ENCODE results near the gene PDIA4. TPM values are rescaled to one million over a fixed set of nuclear protein-coding genes. Genes with fewer than 3 reads are reported as not detected.

The PDIA4 gene
- total and polyA plus RNA-seq, 2 donors from 2014 or later: 69.9 to 159 TPM

DNA sequence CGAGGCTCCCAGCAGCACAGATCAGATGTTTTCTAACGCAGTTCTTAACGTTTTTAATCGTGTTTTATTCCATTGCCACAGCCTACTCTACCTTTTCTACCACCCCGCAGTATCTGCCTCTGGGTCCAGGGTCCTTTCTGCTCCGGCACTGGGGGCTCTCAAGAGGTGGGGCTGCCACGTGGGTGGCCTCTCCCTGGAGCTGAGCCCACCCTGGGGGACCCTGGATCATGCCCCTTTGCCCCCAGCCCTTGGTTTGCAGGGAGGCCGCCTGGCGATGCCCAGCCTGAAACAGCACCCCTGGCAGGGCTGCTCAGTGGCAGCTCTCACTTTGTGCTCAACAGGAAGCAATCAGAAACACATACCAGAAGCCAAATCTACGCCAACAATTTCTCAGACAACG is 25.3 kb downstream of the PDIA4 start:
- H3K4me3 ChIP-seq (ENCODE audit: low read length in 3 of 3): no peak overlapping the region
- TF ChIP-seq, protein P1, sequence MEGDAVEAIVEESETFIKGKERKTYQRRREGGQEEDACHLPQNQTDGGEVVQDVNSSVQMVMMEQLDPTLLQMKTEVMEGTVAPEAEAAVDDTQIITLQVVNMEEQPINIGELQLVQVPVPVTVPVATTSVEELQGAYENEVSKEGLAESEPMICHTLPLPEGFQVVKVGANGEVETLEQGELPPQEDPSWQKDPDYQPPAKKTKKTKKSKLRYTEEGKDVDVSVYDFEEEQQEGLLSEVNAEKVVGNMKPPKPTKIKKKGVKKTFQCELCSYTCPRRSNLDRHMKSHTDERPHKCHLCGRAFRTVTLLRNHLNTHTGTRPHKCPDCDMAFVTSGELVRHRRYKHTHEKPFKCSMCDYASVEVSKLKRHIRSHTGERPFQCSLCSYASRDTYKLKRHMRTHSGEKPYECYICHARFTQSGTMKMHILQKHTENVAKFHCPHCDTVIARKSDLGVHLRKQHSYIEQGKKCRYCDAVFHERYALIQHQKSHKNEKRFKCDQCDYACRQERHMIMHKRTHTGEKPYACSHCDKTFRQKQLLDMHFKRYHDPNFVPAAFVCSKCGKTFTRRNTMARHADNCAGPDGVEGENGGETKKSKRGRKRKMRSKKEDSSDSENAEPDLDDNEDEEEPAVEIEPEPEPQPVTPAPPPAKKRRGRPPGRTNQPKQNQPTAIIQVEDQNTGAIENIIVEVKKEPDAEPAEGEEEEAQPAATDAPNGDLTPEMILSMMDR (IDR thresholded peaks at IDR 0.05; ENCODE audit: borderline replicate concordance, extremely low read depth, insufficient read depth): no peak
- no peaks in the 10 kb centered on the region for H3K27me3 ChIP-seq (ENCODE audit: control insufficient read depth, insufficient read depth, low read length)
- FAIRE-seq (no peak), DNase-seq (no peak)
- H3K9me3 ChIP-seq (ENCODE audit: control insufficient read depth in 2 of 3, insufficient read depth in 1 of 3, low read length in 3 of 3): no peaks in the 10 kb centered on the region
- no peak overlapping the region for H3K27ac ChIP-seq (ENCODE audit: low read depth in 2 of 2, low read length in 2 of 2)
- H3K9ac ChIP-seq (ENCODE audit: low read length in 3 of 3): no peak overlapping the region
- no peaks in the 10 kb centered on the region for H3K4me1 ChIP-seq (ENCODE audit: control insufficient read depth in 2 of 3, insufficient read depth in 2 of 3, low read depth in 1 of 3, low read length in 3 of 3)
- H3K36me3 ChIP-seq (ENCODE audit: control insufficient read depth in 2 of 3, insufficient read depth in 3 of 3, low read length in 3 of 3): peaks cover 0 to 23% (median 12%) of the 10 kb centered on the region in 3 donors
- intact Hi-C loops (cut with DNase I): no loop called here

DNA sequence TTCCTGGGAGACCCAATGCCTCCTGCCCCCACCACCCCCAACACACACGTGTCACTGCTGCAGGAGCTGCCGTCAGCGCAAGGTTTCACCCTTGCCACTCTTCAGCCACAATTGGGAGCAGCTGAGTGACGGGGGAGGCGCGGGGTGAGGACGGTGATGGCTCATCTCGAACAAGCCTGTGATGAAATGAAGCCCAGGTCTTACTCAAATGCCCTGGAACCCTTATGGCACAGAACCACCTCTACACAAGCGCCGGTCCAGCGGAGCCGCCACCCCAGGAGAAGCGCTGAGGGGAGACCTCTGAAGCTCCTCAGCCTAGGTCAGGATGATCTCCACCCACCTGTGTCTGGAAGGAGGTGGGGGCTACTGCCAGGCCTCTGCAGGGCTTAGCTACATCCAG is 25.7 kb downstream of the PDIA4 start:
- TF ChIP-seq, protein P1 (IDR thresholded peaks at IDR 0.05; ENCODE audit: borderline replicate concordance, extremely low read depth, insufficient read depth): no peak
- intact Hi-C loops (cut with DNase I): no loop called here
- DNase-seq (no peak), FAIRE-seq (no peak)
- H3K36me3 ChIP-seq (ENCODE audit: control insufficient read depth in 2 of 3, insufficient read depth in 3 of 3, low read length in 3 of 3): peaks cover 0 to 19% (median 11%) of the 10 kb centered on the region in 3 donors
- H3K4me1 ChIP-seq (ENCODE audit: control insufficient read depth in 2 of 3, insufficient read depth in 2 of 3, low read depth in 1 of 3, low read length in 3 of 3): no peaks in the 10 kb centered on the region
- no peak overlapping the region for H3K27ac ChIP-seq (ENCODE audit: low read depth in 2 of 2, low read length in 2 of 2)
- no peak overlapping the region for H3K9ac ChIP-seq (ENCODE audit: low read length in 3 of 3)
- no peaks in the 10 kb centered on the region for H3K9me3 ChIP-seq (ENCODE audit: control insufficient read depth in 2 of 3, insufficient read depth in 1 of 3, low read length in 3 of 3)
- H3K27me3 ChIP-seq (ENCODE audit: control insufficient read depth, insufficient read depth, low read length): no peaks in the 10 kb centered on the region
- H3K4me3 ChIP-seq (ENCODE audit: low read length in 3 of 3): no peak overlapping the region

DNA sequence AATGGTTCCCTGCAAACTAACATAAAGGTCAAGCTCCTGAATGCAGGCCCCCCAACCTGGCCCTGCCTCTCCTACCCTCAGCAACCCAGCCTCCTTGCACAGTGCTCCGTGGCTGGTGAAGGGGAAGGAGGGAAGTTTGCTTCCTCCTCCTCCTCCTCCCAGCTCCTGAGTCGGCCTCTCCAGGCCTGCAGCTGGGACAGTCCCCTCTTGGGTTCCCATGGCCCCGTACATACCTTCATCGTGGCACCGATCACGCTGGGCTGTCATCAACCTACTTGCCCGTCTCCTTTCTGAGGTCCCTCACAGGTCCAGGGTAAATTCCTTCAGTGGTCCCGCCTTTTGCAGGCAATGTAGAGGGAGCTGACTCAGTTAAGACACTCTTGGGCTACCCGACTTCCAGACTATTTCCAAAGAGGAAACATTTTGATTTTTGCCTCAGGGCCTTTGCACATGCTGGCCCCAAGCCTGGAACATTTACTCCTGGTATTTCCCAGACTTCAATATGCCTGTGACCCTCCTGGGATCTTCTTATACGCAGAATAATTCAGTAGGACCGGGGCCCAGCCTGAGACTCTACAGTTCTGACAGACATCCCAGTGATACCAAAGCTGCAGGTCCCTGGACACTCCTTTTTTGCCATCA is 26.8 kb downstream of the PDIA4 start:
- H3K9me3 ChIP-seq (ENCODE audit: control insufficient read depth in 2 of 3, insufficient read depth in 1 of 3, low read length in 3 of 3): no peaks in the 10 kb centered on the region
- peaks cover 0 to 16% (median 7%) of the 10 kb centered on the region in 3 donors for H3K36me3 ChIP-seq (ENCODE audit: control insufficient read depth in 2 of 3, insufficient read depth in 3 of 3, low read length in 3 of 3)
- intact Hi-C loops (cut with DNase I): no loop called here
- H3K9ac ChIP-seq (ENCODE audit: low read length in 3 of 3): no peak overlapping the region
- no peaks in the 10 kb centered on the region for H3K4me1 ChIP-seq (ENCODE audit: control insufficient read depth in 2 of 3, insufficient read depth in 2 of 3, low read depth in 1 of 3, low read length in 3 of 3)
- no peak overlapping the region for H3K4me3 ChIP-seq (ENCODE audit: low read length in 3 of 3)
- TF ChIP-seq, protein P1 (IDR thresholded peaks at IDR 0.05; ENCODE audit: borderline replicate concordance, extremely low read depth, insufficient read depth): no peak
- no peak overlapping the region for H3K27ac ChIP-seq (ENCODE audit: low read depth in 2 of 2, low read length in 2 of 2)
- H3K27me3 ChIP-seq (ENCODE audit: control insufficient read depth, insufficient read depth, low read length): no peaks in the 10 kb centered on the region
- no peak for FAIRE-seq
- DNase-seq: no peak

DNA sequence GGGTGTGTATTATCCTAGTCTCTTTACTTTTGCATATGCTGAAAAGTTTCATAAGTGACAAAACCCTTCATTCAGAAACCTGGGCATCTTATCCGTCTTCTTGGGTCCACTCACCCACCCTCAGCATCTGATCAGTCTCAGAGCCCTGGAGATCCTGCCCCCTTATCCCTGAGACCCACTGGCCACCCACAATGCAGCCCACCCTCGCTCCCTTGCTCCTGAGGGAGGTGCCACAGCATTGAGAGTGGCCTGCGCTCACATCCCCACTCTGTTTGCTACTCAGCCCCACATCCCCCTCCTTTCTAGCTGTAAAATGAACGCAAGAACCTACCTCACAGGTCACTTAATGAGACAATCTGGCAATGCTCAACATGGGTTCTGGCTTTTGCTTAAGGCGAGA is 27.3 kb downstream of the PDIA4 start:
- no peaks in the 10 kb centered on the region for H3K9me3 ChIP-seq (ENCODE audit: control insufficient read depth in 2 of 3, insufficient read depth in 1 of 3, low read length in 3 of 3)
- DNase-seq (no peak), FAIRE-seq (no peak)
- no peaks in the 10 kb centered on the region for H3K27me3 ChIP-seq (ENCODE audit: control insufficient read depth, insufficient read depth, low read length)
- no peak overlapping the region for H3K9ac ChIP-seq (ENCODE audit: low read length in 3 of 3)
- intact Hi-C loops (cut with DNase I): no loop called here
- peaks cover 0 to 16% (median 7%) of the 10 kb centered on the region in 3 donors for H3K36me3 ChIP-seq (ENCODE audit: control insufficient read depth in 2 of 3, insufficient read depth in 3 of 3, low read length in 3 of 3)
- TF ChIP-seq, protein P1 (IDR thresholded peaks at IDR 0.05; ENCODE audit: borderline replicate concordance, extremely low read depth, insufficient read depth): no peak
- no peak overlapping the region for H3K4me3 ChIP-seq (ENCODE audit: low read length in 3 of 3)
- H3K4me1 ChIP-seq (ENCODE audit: control insufficient read depth in 2 of 3, insufficient read depth in 2 of 3, low read depth in 1 of 3, low read length in 3 of 3): no peaks in the 10 kb centered on the region
- no peak overlapping the region for H3K27ac ChIP-seq (ENCODE audit: low read depth in 2 of 2, low read length in 2 of 2)
